GM13977 (cell line): Measurements from ENCODE around the gene ANKRD13A.
"Not testable (repeated sequence)": the region's sequence is repeated elsewhere in the genome, so short reads cannot be mapped to it uniquely, and the experiment has no call there.

Experiments used
- DNase-seq: peaks from one replicate; pipeline ENCODE4 v3.0.0; 2012; ENCODE audit warnings: low spot score
- CTCF ChIP-seq: IDR thresholded peaks from 2 replicates; pipeline ENCODE4 v1.5.1; 2012; ENCODE audit warnings: mild to moderate bottlenecking, control low read depth; ENCODE audit not compliant: insufficient read depth; ENCODE audit errors: extremely low read depth, missing control alignments
- in situ Hi-C: fragments of 300-500 bp; cut with MboI; formaldehyde crosslinking; loops from one replicate; pipeline ENCODE4 v1.12.0; 2022; ENCODE audit warnings: low sequenced_read_pairs, low pct_unique_long_range_greater_than_20kb, mixed read lengths, inconsistent platforms; ENCODE audit not compliant: unreplicated experiment

ANKRD13A gene

GRCh38 chr12:110038741-110039084 is 39.5 kb downstream of the ANKRD13A start:
- in situ Hi-C loops = no loop called here
- no peak for TF ChIP-seq CTCF
- no peak for DNase-seq

- in situ Hi-C loops = no loop called here
- no peak for TF ChIP-seq CTCF
- DNase-seq = no peak
Observed at GRCh38 chr12:110039085-110039807, 40.0 kb downstream of the ANKRD13A start.

- TF ChIP-seq CTCF = no peak
- in situ Hi-C loops = no loop called here
Observed at GRCh38 chr12:110042264-110042663, 43.0 kb downstream of the ANKRD13A start.

GRCh38 chr12:110046451-110047187 is 47.4 kb downstream of the ANKRD13A start:
- no peak for DNase-seq
- TF ChIP-seq CTCF = no peak
- in situ Hi-C loops = no loop called here

More at GRCh38 chr12:110042264-110042663, 43.0 kb downstream of the ANKRD13A start:
- DNase-seq = no peak

GRCh38 chr12:110047297-110047940 is 48.2 kb downstream of the ANKRD13A start:
- DNase-seq = no peak
- no peak for TF ChIP-seq CTCF
- in situ Hi-C loops = no loop called here

GRCh38 chr12:110048242-110049027 is 49.2 kb downstream of the ANKRD13A start, which contains the start of gene C12orf76:
TSS of gene C12orf76 (minus strand) at chr12:110048522. CDS start at chr12:110048495, 27 bp downstream.
- peak; percentile 20 for TF ChIP-seq CTCF
- in situ Hi-C loops = no loop called here
- DNase-seq = peak; percentile 92

- in situ Hi-C loops = not testable (repeated sequence)
Observed at GRCh38 chr12:110049034-110049433, 49.8 kb downstream of the ANKRD13A start.

GRCh38 chr12:110049666-110050065 is 50.4 kb downstream of the ANKRD13A start:
- in situ Hi-C loops, DNase-seq: not testable (repeated sequence)

More at GRCh38 chr12:110049034-110049433, 49.8 kb downstream of the ANKRD13A start:
- not testable (repeated sequence) for DNase-seq
